Caco-2 (cell line): ENCODE data around the gene CSAD. TPM values are rescaled to one million over a fixed set of nuclear protein-coding genes. Genes with fewer than 3 reads are reported as not detected.
"Not testable (repeated sequence)": the region's sequence is repeated elsewhere in the genome, so short reads cannot be mapped to it uniquely, and the experiment has no call there.

Experiments used
- BruUV-seq: library from RNA; stranded (reverse); fragments of 400-500 nt; replicated peaks from 2 replicates; lab custom pipeline; 2021; lab: Mats Ljungman, UMichigan
- CTCF ChIA-PET: fragments of 300-600 bp; sonication (Branson Sonifier 250); formaldehyde crosslinking; loops from one replicate; lab custom pipeline; 2022; ENCODE audit warnings: antibody characterized with exemption; lab: Charles Lee
- POLR2A ChIA-PET: fragments of 300-600 bp; sonication (Branson Sonifier 250); formaldehyde crosslinking; loops from one replicate; lab custom pipeline; 2022; ENCODE audit warnings: antibody characterized with exemption; lab: Charles Lee
- DNase-seq, 2 experiments: peaks; one replicate each; pipeline versions ENCODE4 v3.0.0 to v3.0.0-alpha.2; 2020 to 2022
- H3K27me3 ChIP-seq: replicated peaks from 2 replicates; pipeline ENCODE4 v1.6.0; 2011; ENCODE audit warnings: low read length; ENCODE audit not compliant: control insufficient read depth, insufficient read depth
- H3K36me3 ChIP-seq: 2 replicates; pipeline ENCODE4 v1.5.1; 2011; ENCODE audit warnings: low read length; ENCODE audit not compliant: control insufficient read depth, insufficient read depth
- H3K4me1 ChIP-seq: fragments of 250-450 bp; sonication (Bioruptor Pico); 2 replicates; pipeline ENCODE4 v1.5.1; 2020; ENCODE audit warnings: mild to moderate bottlenecking
- H3K4me3 ChIP-seq: 2 replicates; pipeline ENCODE4 v1.5.1; 2011; ENCODE audit warnings: low read depth, mild to moderate bottlenecking, control low read depth, low read length
- H3K9me3 ChIP-seq: fragments of 250-450 bp; sonication (Bioruptor Pico); 2 replicates; pipeline ENCODE4 v1.5.1; 2020; ENCODE audit warnings: mild to moderate bottlenecking, moderate library complexity
- H3K27ac Mint-ChIP-seq: one replicate; pipeline ENCODE4 v1.8.0; 2022; ENCODE audit warnings: mixed read lengths; ENCODE audit not compliant: unreplicated experiment
- H3K27me3 Mint-ChIP-seq: one replicate; pipeline ENCODE4 v1.8.0; 2022; ENCODE audit warnings: mixed read lengths; ENCODE audit not compliant: insufficient read depth, unreplicated experiment
- H3K36me3 Mint-ChIP-seq: one replicate; pipeline ENCODE4 v1.8.0; 2022; ENCODE audit warnings: mild to moderate bottlenecking, mixed read lengths; ENCODE audit not compliant: insufficient read depth, unreplicated experiment
- H3K4me1 Mint-ChIP-seq: one replicate; pipeline ENCODE4 v1.8.0; 2022; ENCODE audit warnings: low read depth, mixed read lengths; ENCODE audit not compliant: unreplicated experiment
- H3K4me3 Mint-ChIP-seq: one replicate; pipeline ENCODE4 v1.8.0; 2022; ENCODE audit warnings: mild to moderate bottlenecking, moderate library complexity, mixed read lengths; ENCODE audit not compliant: unreplicated experiment
- H3K9me3 Mint-ChIP-seq: one replicate; pipeline ENCODE4 v1.8.0; 2022; ENCODE audit warnings: mixed read lengths; ENCODE audit not compliant: unreplicated experiment
- CTCF ChIP-seq, 2 experiments: fragments of 200-600 bp in 1 of 2; IDR thresholded peaks; 1 replicate in 1 of 2; 2 replicates in 1 of 2; pipeline versions ENCODE4 v1.5.1 to v1.8.0; 2011 to 2022; ENCODE audit warnings: antibody characterized with exemption in 1 of 2, control low read depth in 1 of 2, inconsistent platforms in 1 of 2, low read depth in 1 of 2, low read length in 1 of 2, mild to moderate bottlenecking in 1 of 2, moderate library complexity in 1 of 2; ENCODE audit not compliant: insufficient read depth in 1 of 2, severe bottlenecking in 1 of 2, unreplicated experiment in 1 of 2
- intact Hi-C: fragments of 100-400 bp; cut with micrococcal nuclease; formaldehyde crosslinking; loops from one replicate; pipeline ENCODE4 v1.10.0; 2022; ENCODE audit not compliant: unreplicated experiment
- total RNA-seq: library from RNA; stranded (reverse); gene quantifications from 2 replicates; pipeline ENCODE4 v1.2.3, GENCODE V29; 2022

The CSAD gene
- total RNA-seq, 1 experiment from 2014 or later, result 20.1 TPM

- Mint-ChIP-seq H3K36me3 (no peaks in the 10 kb centered on the region), H3K27me3 (no peaks in the 10 kb centered on the region), H3K4me3 (no peak within 1 kb of the TSS), H3K4me1 (no peaks in the 10 kb centered on the region), H3K9me3 (no peaks in the 10 kb centered on the region), H3K27ac (peak within 1 kb of the TSS; percentile 40)
- intact Hi-C loops, result no loop called here
- TF ChIP-seq CTCF (IDR thresholded peaks at IDR 0.05; ENCODE audit: insufficient read depth in 1 of 2, low read depth in 1 of 2, low read length in 1 of 2, severe bottlenecking in 1 of 2, unreplicated experiment in 1 of 2), result no peak
- Histone ChIP-seq H3K4me1 (no peaks in the 10 kb centered on the region), H3K27me3 (no peaks in the 10 kb centered on the region), H3K4me3 (no peak within 1 kb of the TSS), H3K36me3 (no peaks in the 10 kb centered on the region), H3K9me3 (no peaks in the 10 kb centered on the region)
- BruUV-seq, result no TSS peak
- DNase-seq, result no peak
- CTCF ChIA-PET, result no interaction called here
- POLR2A ChIA-PET, result no interaction called here
Observed at GRCh38 chr12:53207042-53207441, 26.3 kb upstream of the CSAD start, which contains the start of gene ITGB7. ITGB7 (minus strand) TSS chr12:53207251; CDS start chr12:53200443, 6,808 bp downstream.

- CTCF ChIA-PET, result interaction anchor here (0.8 kb wide), 1 partner anchor 89 kb away, joined by 4 read pairs; the partner anchor contains the start of gene PFDN5
- Histone ChIP-seq H3K27me3 (no peaks in the 10 kb centered on the region), H3K9me3 (no peaks in the 10 kb centered on the region), H3K4me1 (no peaks in the 10 kb centered on the region), H3K36me3 (no peaks in the 10 kb centered on the region), H3K4me3 (no peak overlapping the region)
- no TSS peak for BruUV-seq
- intact Hi-C loops, result no loop called here
- no peak for TF ChIP-seq CTCF (IDR thresholded peaks at IDR 0.05; ENCODE audit: insufficient read depth in 1 of 2, low read depth in 1 of 2, low read length in 1 of 2, severe bottlenecking in 1 of 2, unreplicated experiment in 1 of 2)
- Mint-ChIP-seq H3K9me3 (no peaks in the 10 kb centered on the region), H3K36me3 (no peaks in the 10 kb centered on the region), H3K27ac (no peak overlapping the region), H3K4me1 (no peaks in the 10 kb centered on the region), H3K27me3 (no peaks in the 10 kb centered on the region), H3K4me3 (no peak overlapping the region)
- DNase-seq, result no peak
- POLR2A ChIA-PET, result no interaction called here
Observed at GRCh38 chr12:53205747-53206419, 25.2 kb upstream of the CSAD start.

- Mint-ChIP-seq H3K27me3 (no peaks in the 10 kb centered on the region), H3K4me1 (no peaks in the 10 kb centered on the region), H3K36me3 (no peaks in the 10 kb centered on the region), H3K4me3 (no peak overlapping the region), H3K9me3 (no peaks in the 10 kb centered on the region), H3K27ac (no peak overlapping the region)
- Histone ChIP-seq H3K9me3 (no peaks in the 10 kb centered on the region), H3K27me3 (no peaks in the 10 kb centered on the region), H3K4me3 (no peak overlapping the region), H3K4me1 (no peaks in the 10 kb centered on the region), H3K36me3 (no peaks in the 10 kb centered on the region)
- ChIA-PET CTCF (interaction anchor here (0.7 kb wide), 1 partner anchor 310 kb away, joined by 3 read pairs; no protein-coding TSS in a partner anchor), POLR2A (no interaction called here)
- DNase-seq, result no peak
- TF ChIP-seq CTCF (IDR thresholded peaks at IDR 0.05; ENCODE audit: insufficient read depth in 1 of 2, low read depth in 1 of 2, low read length in 1 of 2, severe bottlenecking in 1 of 2, unreplicated experiment in 1 of 2), result no peak
- intact Hi-C loops, result no loop called here
- BruUV-seq, result no TSS peak
Observed at GRCh38 chr12:53204351-53204750, 23.6 kb upstream of the CSAD start.

- BruUV-seq, H3K27me3 ChIP-seq: not testable (repeated sequence)
Observed at GRCh38 chr12:53202316-53202715, 21.6 kb upstream of the CSAD start.

More at GRCh38 chr12:53202316-53202715, 21.6 kb upstream of the CSAD start:
- H3K9me3 Mint-ChIP-seq, H3K27ac Mint-ChIP-seq, H3K4me3 Mint-ChIP-seq, H3K4me1 Mint-ChIP-seq, H3K36me3 Mint-ChIP-seq, H3K9me3 ChIP-seq, H3K36me3 ChIP-seq, POLR2A ChIA-PET, H3K4me3 ChIP-seq, DNase-seq, H3K4me1 ChIP-seq, intact Hi-C loops, H3K27me3 Mint-ChIP-seq: not testable (repeated sequence)
- CTCF ChIA-PET, result interaction anchor here (0.7 to 1.0 kb wide), 2 partner anchors 9 to 18 kb away, joined by 3 read pairs; no protein-coding TSS in a partner anchor
